Stimulated activated CD4-positive, alpha-beta T cell treated with anti-CD3 and anti-CD28 coated beads, Interleukin-15, amount 100 ng/mL, for 24 hours (primary cell): ENCODE measurements around the gene MALRD1.

Experiments used
- DNase-seq: peaks from one replicate; pipeline ENCODE4 v3.0.0-alpha.2; 2020

MALRD1 gene

DNA sequence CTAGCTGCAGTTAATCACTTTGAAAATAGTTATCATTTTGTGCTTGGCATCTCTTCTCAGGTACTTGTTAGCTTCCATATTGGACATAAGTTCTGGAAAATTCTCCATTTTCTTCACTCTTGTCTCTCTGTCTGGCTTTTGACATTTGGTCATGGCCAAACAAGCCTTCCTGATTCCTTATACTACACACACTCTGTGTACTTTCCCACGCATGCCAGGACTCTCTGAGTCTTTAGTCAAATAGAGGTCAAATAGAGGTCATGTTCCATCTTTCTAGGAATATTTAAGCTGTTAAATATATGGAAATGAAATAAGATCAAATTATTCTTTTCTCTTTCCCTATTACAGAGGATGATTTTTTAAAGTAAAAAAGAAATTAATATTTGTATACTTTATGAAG is 532.1 kb downstream of the MALRD1 start:
- DNase-seq: no peak

DNA sequence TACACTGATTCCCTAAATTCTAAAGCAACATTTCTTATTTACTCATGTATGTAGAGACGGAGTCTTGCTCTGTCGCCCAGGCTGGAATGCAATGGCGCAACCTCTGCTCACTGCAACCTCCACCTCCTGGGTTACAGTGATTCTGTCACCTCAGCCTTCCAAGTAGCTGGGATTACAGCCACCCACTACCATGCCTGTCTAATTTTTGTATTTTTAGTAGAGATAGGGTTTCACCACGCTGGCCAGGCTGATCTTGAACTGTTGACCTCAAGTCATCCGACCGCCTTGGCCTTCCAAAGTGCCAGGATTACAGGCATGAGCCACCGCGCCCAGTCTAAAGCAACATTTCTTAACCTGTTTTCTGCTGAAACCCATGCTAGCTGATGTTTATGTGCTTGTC is 540.0 kb downstream of the MALRD1 start:
- no peak for DNase-seq

DNA sequence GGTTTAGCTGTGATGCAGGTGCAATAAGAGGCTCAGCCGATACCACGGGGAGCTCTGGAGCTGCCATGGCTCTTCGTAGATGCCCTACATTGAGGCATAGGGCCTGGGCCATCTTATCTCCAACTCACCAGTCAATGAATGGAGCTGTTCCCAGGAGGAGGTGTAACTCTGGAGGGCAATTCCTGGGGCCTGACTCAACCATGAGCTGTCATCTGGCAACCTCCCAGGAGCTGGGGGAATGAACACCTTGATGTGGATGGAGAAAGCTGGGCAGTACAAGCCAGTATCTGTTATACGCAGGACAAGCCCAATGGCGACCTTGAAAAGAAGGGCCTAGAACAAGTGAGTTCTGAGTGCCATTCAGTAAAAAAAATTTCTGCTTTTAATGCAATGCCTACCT is 543.7 kb downstream of the MALRD1 start:
- DNase-seq: no peak

DNA sequence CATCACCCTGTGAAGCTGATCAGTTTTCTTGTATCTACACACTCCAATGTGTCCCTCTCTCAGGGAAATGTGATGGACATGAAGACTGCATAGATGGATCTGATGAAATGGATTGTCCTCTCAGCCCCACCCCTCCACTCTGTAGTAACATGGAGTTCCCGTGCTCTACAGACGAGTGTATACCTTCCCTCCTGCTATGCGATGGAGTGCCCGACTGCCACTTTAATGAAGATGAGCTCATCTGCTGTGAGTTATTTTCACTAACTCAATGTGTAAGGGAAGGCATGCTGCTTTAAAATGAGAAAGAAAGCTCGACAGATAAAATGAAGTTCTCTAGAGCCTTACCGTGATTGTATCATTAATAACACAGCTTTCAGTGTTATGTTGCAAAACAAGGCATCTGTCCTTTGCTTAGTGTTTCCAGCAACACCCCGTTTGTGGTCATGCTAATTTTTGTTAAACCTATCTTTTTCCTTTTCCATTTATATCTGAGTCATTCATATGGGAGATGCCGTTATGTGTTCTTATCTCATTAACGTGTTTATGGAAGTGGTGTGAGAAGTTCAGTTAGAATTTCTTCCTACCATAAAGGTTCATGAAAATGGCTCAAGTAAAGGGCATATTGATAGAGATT is 546.7 kb downstream of the MALRD1 start:
- DNase-seq: no peak

DNA sequence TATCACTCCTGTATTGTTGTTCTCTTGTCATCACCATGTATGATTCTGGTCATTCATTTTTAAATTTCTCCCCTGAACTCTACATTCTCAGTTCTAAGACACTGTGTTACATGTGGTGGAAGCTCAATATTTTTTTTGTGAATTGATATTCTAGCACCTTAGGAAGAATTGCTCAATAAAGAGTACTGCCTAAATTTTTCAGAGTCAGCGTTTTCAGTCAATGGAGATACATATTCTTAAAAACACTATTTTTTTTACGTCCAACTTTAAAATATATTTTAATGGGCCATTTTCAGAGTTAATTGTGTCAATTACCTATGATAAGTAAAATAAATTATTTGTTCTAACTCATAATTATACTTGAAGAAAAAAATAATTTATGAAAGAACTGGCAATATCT is 557.2 kb downstream of the MALRD1 start:
- no peak for DNase-seq

DNA sequence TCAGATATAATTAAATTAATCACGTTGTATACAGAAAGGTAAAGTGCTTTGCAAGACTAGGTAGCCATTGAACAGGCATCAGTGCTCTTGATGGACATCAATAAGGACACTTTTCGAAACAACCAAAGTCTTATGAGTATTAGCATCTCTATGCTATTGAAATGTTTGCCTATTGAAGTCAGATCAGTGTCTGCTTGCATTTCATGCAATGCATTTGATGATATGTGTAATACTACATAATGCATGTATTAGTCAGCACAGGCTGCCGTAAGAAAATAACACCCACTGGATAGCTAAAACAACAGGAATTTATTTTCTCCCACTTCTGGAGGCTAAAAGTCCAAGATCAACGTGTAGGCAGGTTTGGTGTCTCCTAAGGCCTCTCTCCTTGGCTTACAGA is 558.4 kb downstream of the MALRD1 start:
- DNase-seq: no peak

DNA sequence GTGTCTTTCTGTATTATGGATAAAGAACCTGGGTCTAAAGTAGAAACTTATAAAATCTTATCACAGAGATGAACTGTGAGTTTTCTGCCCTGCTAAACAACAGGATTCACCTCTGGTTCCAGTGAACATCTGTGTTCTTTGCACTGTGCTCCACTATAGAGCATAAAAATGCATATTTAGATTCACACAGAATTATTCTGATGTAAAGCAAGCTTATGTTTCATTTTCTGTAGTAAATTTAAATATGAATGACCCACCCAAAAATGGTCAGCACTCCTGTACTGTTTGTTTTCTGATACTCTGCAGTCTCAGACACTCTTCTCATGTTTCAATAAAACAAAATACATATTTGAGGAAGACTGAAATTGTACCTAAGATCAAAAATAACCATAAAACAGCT is 563.2 kb downstream of the MALRD1 start:
- DNase-seq: no peak

DNA sequence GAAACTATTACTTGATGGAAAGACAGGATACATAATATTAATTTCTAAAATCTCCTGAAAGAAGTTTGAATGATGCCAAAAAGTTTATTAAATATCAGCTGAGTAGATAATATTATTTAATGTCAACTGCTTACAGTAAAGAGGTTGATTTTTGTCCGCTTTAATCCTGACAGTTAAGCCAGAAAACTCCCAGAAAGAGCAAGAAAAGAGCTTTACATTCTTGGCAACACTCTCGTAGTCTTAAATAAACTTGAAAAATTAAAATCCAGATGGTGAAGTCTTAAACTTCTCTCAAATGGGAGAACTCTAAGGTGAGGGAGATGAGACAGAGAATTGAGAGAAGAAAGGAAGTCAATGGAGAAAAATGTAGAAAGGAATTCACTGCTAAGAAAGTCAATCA is 568.4 kb downstream of the MALRD1 start:
- no peak for DNase-seq

DNA sequence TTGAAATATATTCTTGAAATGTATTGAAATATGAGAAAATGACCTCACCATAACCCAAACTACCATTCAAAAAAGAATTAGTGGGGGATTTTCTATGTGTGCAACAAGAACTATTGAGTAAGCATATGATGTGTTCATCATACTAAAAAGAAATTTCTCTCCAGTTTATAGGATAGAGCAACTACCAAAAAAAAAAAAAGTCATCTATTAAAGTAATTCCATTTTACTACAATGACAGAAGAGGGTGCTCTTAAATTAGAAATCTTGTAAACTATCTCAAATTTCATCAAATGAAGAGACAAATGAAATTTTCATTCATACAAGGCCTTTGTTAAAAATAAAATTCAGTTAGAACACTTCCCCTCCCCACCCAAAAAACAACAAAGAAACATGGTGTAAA is 572.2 kb downstream of the MALRD1 start:
- DNase-seq: no peak

DNA sequence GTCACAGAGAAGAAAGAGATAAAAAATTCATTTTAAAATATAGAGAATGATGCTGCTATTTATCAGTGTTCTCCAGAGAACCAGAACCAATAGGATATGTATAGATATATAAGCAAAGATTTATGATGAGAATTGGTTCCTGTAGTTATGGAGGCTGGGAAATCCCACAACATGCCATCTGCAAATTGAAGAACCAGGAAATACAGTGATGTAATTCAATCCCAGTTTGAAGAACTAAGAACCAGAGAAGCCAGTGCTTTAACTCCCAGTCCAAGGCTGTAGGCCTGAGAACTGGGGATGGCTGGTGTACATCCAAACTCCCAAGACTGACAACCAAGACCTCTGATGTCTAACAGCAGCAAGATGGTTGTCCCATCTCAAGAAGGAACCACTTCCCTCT is 574.7 kb downstream of the MALRD1 start:
- no peak for DNase-seq

DNA sequence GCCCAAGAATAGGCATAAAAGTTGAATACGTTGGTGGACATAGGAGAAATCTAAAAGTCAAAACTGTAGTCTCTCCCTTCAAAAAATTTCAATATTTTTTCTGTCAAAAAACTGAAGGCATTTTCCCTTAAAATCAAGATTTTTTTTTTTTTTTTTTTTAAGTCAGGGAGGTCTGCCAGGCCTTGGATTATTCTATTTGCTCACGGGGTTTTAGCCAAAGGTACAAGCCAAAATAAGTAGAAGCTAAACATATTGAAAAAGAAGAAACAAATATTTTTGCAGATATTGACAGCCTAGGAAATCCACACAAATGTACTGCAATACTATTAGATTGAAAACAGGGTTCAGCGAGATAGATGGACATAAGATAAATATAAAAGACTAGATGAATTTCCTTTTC is 577.6 kb downstream of the MALRD1 start:
- DNase-seq: no peak

DNA sequence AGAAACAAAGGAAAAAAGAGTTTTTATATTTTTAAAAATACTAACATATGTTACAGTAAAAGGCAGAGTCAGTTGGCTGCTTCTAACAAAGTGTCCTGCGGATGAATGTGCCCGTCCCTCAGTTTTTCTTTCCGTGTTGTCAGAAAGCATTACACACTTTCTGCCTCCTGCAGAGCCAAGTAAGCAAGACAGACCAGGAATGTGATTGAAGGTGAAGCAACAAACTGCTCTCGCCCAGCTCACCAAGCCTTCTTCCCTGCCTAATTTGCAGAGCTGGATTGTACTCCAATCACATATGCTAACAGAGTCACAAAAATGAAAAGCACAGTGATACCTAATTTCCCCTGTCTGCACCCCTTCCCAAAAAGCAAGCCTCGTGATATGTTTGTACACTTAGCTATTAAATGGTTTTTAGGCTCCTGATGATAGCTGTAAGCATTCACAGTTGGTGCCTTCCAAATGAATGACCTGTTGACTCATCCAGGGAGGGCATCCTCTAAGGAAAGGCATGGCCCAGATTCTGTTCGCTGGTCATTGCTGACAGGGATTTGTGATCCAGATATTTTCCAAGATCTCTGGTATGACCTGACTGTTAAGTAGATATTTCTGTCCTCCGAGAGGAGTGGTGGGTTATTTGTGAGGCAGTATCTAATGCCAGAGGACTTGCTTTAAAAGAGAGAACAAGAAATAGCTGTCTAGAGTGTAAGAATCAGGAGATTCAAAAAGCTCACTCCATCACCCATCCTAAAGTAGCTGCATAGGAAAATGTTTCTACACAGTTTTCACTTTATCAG is 580.4 kb downstream of the MALRD1 start:
- DNase-seq: no peak

DNA sequence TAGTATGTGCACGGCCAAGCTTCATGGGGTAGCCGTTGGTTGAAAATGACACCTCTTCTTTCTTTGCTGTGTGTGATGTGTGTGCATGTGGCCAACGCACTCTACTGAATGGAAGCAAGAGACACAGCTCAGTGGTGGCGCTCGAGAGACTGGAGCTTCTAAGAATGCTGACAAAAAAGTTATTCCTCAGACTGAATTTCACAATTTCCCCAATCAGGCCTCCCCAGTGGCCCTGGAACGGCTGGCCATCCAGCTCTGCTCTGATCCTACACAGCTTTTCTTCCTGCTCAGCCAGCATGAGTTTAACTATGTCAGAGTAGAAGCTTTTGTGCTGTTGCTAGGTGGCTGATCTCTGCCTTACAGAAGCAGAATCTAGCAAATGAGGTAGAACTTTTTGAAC is 581.0 kb downstream of the MALRD1 start:
- DNase-seq: no peak

DNA sequence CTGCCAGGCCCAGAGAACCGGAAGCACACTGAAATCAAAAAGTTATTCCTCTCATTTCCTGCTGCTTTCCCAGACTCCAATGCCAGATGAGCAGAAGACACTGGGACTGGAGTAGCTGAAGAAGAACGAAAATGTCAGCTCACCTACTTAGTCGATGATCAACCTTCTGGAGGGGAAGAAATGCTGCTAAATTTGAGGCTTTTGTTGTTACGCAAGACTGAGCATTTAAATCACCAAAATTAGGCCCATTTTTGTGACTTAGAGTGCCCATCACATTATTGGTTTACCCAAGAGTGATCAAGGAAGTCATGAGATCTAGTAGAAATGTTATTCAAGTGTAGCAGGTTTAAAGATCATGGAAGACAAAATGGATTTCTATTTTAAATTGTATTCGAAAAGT is 585.6 kb downstream of the MALRD1 start:
- no peak for DNase-seq

DNA sequence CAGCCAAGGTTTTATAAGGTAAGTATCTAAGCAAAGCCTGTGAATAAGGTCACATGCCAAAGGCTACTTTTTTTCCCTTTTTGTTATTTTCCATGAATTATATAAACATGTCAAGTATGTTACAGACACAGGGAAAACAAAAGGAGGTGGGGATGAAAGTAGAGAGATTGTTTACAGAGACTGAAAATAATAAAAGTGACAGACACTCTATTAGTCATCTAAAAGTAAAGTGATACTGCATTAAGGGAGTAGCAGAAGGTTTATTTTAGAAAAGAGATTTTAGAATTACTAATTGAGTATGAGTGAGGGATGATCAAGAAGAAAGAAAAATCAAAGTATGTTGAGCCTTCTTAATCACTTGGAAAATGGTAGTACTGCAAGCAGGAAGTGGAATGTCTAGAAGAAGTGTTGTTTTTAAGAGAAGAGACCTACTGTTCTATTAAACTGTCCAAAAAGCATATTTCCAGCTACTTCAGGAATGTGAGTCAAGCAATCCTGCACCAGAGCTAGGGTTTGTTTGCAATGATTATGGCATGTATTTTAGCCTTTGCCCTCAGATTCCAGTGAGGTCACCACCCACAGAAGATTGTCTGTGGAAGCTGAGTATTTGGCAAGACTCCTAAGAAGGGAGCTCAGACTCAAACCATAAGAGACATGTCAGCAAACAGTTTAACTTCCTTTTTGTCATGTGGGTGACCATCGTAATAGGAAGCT is 589.7 kb downstream of the MALRD1 start:
- DNase-seq: no peak

DNA sequence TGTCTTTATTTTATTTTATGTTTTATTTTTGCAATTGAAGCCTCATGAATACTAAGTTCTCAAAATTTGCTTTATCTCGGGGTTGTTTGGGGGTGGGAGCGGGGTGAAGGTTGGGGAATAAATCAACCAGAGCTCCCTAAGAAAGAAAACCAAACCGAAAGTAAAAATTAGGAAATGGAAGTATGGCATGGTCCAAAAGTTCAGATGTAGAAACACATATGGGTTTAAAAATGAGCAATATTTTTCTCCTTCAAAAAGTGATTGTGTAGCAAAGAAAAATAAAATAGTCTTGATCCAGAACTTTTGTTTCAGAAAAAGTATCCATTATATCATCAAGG is 590.3 kb downstream of the MALRD1 start:
- no peak for DNase-seq

DNA sequence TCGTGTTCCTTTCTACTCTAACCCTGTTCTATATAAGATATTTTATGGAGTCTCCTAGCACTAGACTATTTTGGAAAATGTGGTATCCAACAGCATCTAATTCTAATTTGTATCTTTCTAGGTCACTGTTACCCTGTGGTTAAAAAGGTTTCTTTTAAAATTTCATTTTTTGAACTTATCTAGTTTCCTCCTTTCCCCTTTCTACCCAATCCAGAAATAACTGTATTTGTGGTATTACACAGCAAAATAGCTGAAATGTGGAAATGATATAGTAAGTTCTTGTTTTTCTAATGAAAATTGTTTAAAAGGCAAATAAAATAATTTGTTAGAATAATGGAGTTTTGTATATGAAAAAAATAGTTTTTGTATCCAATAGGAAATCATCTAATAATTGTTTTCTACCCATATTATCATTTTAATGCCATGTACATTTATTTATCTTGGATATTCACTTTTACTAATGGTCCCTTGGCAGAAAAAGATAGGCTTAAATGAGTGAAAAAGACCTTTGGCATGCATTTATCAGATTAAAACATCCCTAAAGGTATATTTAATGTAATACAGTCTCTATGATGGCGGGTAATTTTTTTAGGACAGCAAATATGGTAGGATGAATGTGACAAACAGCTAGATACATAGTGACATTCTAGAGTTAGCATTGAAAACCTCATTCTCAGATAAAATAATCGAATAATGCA is 592.1 kb downstream of the MALRD1 start:
- DNase-seq: no peak

DNA sequence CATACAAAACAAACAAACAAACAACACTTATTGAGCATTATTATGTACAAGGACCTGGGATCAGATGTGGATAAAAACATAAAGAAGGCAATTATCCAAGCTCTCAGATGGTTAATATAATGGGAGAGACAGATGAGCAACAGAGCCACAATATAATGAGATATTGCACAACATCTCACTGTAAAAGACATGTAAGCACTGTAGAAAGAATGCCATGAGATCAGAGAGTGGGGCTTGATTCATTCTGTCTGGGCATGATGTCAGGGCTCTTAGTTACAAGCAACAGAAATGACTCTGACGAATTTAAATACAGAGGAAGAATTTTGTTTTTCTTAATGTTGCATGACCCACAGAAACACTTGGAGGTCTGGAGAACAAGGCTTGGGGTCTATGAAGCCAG is 602.9 kb downstream of the MALRD1 start:
- DNase-seq: no peak

DNA sequence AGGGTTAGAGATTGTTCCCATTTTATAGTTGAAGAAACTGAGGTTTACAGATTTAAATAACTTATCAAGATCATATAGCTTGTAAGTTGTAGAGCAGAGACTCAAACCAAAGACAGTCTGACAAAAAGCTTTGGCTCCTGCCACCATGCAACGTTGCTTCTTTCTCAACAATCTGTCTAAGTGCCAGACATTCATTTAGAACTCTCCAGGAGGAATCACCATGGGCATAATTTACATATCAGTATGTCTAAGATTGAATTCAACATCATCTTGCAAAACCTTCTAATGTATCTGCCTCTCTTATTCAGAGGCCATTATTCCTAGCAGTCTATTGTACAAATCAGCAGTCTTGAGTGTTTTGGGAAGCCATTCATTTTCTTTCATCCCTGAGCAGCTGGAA is 604.1 kb downstream of the MALRD1 start:
- no peak for DNase-seq

DNA sequence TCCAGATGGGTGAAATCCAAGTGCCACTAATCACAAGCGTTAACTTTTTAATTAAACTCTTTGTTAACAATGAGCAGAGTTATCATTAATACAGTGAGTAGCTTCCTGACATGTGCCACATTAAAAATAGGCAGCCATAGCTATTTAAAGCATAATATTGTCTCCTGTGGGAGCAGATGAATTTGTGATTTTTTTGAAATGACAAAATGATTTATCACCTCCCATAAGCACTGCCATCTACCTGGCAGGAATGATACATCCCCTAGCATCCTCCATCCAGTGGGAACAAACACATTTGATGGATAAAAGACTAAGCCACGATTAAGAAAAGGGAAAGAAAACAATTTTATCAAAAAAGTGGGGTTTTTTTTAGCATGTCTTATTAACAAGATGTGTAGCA is 605.3 kb downstream of the MALRD1 start:
- DNase-seq: no peak

DNA sequence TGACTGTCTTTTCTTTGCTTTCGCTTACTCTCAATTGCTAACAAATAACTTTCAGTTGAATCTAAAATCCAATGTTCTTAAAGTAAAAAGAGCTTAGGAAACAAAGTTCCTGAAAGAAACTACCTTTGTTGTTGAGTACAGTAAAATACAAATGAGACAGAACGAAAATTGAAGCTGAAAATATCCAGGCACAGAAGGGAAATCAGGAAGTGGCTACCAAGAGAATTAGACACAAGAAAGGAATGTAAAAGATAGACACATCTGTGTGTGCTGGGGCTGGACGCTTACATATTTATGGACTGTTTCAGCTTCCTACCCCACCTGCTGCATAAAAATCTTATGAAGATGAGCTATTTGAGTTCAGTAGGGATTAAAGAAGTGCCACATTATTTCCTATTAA is 606.0 kb downstream of the MALRD1 start:
- DNase-seq: no peak

DNA sequence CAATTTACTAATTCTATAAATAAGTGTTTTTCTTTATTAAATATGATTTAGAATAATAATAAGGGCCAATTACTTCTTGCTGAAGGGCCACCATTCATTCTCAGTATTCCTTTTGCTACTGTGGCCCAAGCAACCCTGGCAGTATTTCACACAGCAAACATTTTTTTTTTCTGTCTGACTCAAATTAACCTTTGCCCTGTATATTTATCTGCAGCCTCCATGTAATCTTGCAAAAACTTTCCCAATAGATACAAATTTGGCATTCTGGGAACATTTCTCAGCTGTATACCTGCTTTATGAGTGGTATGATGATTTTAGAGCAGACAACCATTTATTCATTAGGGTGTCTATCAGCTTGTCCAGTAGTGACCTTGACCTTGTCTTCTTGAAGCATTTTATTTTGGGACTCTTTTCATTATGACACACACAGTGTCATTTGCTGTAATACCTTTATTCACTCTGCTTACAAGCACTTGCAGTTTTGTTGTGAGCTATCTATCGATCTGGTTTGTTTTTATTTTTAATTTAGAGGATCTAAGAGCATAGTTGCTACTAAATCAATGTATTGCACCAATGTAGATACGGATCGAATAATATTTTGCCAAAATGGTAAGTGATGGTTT is 607.9 kb downstream of the MALRD1 start:
- DNase-seq: no peak

DNA sequence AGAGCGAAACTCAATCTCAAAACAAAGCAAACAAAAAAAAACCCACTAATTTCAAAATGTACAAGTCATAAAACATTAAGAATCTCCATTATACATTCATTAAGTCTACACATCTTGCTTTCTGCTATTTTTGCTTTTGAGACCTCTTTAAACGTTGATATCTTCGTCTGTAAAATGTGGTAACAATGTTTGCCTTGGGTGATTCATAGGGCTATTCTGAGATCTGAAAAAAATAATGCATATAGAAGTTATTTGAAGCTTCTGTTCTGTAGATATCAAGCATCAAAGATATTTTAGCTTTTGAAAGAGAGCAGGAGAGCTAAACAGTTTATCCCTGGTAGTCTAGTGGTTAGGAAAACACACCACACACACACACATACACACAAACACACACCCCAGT is 609.5 kb downstream of the MALRD1 start:
- no peak for DNase-seq
